Muscle of leg (tissue), 11 donors: ENCODE measurements around the gene LSM4. TPM values are rescaled to one million over a fixed set of nuclear protein-coding genes. Genes with fewer than 3 reads are reported as not detected.

Experiments used
- DNase-seq: peaks from one replicate; pipeline ENCODE4 v3.0.0; 2013
- H3K27ac ChIP-seq: one replicate; pipeline ENCODE4 v1.5.1; 2013; ENCODE audit warnings: mild to moderate bottlenecking, low read length, control low read depth
- H3K27me3 ChIP-seq: one replicate; pipeline ENCODE4 v1.6.1; 2013; ENCODE audit warnings: low read length; ENCODE audit not compliant: control insufficient read depth, insufficient read depth
- H3K36me3 ChIP-seq: one replicate; pipeline ENCODE4 v1.6.1; 2013; ENCODE audit warnings: low read length; ENCODE audit not compliant: control insufficient read depth, insufficient read depth
- H3K4me1 ChIP-seq: one replicate; pipeline ENCODE4 v1.6.1; 2013; ENCODE audit warnings: low read length; ENCODE audit not compliant: control insufficient read depth, insufficient read depth
- H3K4me3 ChIP-seq: one replicate; pipeline ENCODE4 v1.5.1; 2013; ENCODE audit warnings: low read length, control low read depth
- H3K9me3 ChIP-seq: replicated peaks from 2 replicates; pipeline ENCODE4 v1.6.1; 2013; ENCODE audit warnings: low read depth, low read length; ENCODE audit not compliant: control insufficient read depth
- WGBS: methylation state at CpG from one replicate; pipeline ENCODE4 v1.1.5; 2013; ENCODE audit warnings: missing lambda C conversion rate; ENCODE audit not compliant: insufficient coverage; 5-methylcytosine and 5-hydroxymethylcytosine counted together
- polyA plus RNA-seq, 8 donors: library from polyadenylated mRNA; unstranded; fragments of 120-200 nt; gene quantifications; one replicate each; pipeline versions ENCODE4 v1.2.1 to v1.2.3, GENCODE V29; 2013; ENCODE audit warnings: inconsistent platforms in 1 of 8, low replicate concordance in 1 of 8; ENCODE audit not compliant: insufficient read length in 8 of 8, insufficient read depth in 1 of 8
- total RNA-seq: library from RNA; stranded (reverse); fragments of 120-200 nt; gene quantifications from one replicate; pipeline ENCODE4 v1.2.4, GENCODE V29; 2013

The LSM4 gene
- total and polyA plus RNA-seq, 9 donors: 85.2 to 129 (median 93.2) TPM

- Histone ChIP-seq H3K27ac (peak overlapping the region; percentile 51), H3K27me3 (no peaks in the 10 kb centered on the region), H3K9me3 (no peaks in the 10 kb centered on the region), H3K4me1 (peaks cover 51% of the 10 kb centered on the region), H3K4me3 (no peak overlapping the region), H3K36me3 (peaks cover 54% of the 10 kb centered on the region)
- 90% methylated on average over 17 of the region's 26 CpGs for WGBS
- DNase-seq: peak; percentile 14
Observed at GRCh38 chr19:18306209-18306887, 16.5 kb downstream of the LSM4 start.

- no peaks in the 10 kb centered on the region for H3K27me3 ChIP-seq
- H3K36me3 ChIP-seq: peaks cover 38% of the 10 kb centered on the region
- H3K27ac ChIP-seq: peak overlapping the region; percentile 99
- H3K9me3 ChIP-seq: no peaks in the 10 kb centered on the region
- H3K4me1 ChIP-seq: peaks cover 52% of the 10 kb centered on the region
- DNase-seq: peak; percentile 93
- WGBS: under 1% methylated on average over 27 of the region's 29 CpGs
- H3K4me3 ChIP-seq: peak overlapping the region; percentile 44
Observed at GRCh38 chr19:18304458-18305310, 18.2 kb downstream of the LSM4 start.

- H3K27ac ChIP-seq: peak overlapping the region; percentile 99
- peak overlapping the region; percentile 44 for H3K4me3 ChIP-seq
- H3K27me3 ChIP-seq: no peaks in the 10 kb centered on the region
- 7% methylated on average over 2 of the region's 2 CpGs for WGBS
- H3K36me3 ChIP-seq: peaks cover 32% of the 10 kb centered on the region
- no peak for DNase-seq
- no peaks in the 10 kb centered on the region for H3K9me3 ChIP-seq
- peaks cover 52% of the 10 kb centered on the region for H3K4me1 ChIP-seq
Observed at GRCh38 chr19:18304208-18304457, 18.7 kb downstream of the LSM4 start.

GRCh38 chr19:18301718-18302111, 21.2 kb downstream of the LSM4 start:
- Histone ChIP-seq H3K27ac (no peak overlapping the region), H3K4me1 (peaks cover 51% of the 10 kb centered on the region), H3K4me3 (no peak overlapping the region), H3K36me3 (peaks cover 8% of the 10 kb centered on the region), H3K27me3 (no peaks in the 10 kb centered on the region), H3K9me3 (no peaks in the 10 kb centered on the region)
- peak; percentile 5 for DNase-seq
- 75% methylated on average over 3 of the region's 4 CpGs for WGBS

- Histone ChIP-seq H3K27ac (peak overlapping the region; percentile 65), H3K36me3 (peaks cover 3% of the 10 kb centered on the region), H3K4me3 (no peak overlapping the region), H3K27me3 (no peaks in the 10 kb centered on the region), H3K4me1 (peaks cover 45% of the 10 kb centered on the region), H3K9me3 (no peaks in the 10 kb centered on the region)
- 42% methylated on average over 13 of the region's 18 CpGs for WGBS
- DNase-seq: peak; percentile 81
Observed at GRCh38 chr19:18300930-18301717, 21.8 kb downstream of the LSM4 start.

GRCh38 chr19:18299654-18300053, 23.2 kb downstream of the LSM4 start:
- Histone ChIP-seq H3K36me3 (no peaks in the 10 kb centered on the region), H3K27me3 (no peaks in the 10 kb centered on the region), H3K4me3 (no peak overlapping the region), H3K9me3 (no peaks in the 10 kb centered on the region), H3K27ac (no peak overlapping the region), H3K4me1 (peaks cover 32% of the 10 kb centered on the region)
- no CpG with 5 or more reads among the region's 9 CpGs for WGBS
- no peak for DNase-seq

- H3K4me3 ChIP-seq: no peak overlapping the region
- no peaks in the 10 kb centered on the region for H3K9me3 ChIP-seq
- WGBS: 69% methylated on average over 3 of the region's 6 CpGs
- H3K27ac ChIP-seq: no peak overlapping the region
- DNase-seq: no peak
- H3K4me1 ChIP-seq: peaks cover 22% of the 10 kb centered on the region
- H3K27me3 ChIP-seq: no peaks in the 10 kb centered on the region
- no peaks in the 10 kb centered on the region for H3K36me3 ChIP-seq
Observed at GRCh38 chr19:18298601-18299000, 24.3 kb downstream of the LSM4 start.

GRCh38 chr19:18297308-18297707, 25.6 kb downstream of the LSM4 start:
- H3K27me3 ChIP-seq: no peaks in the 10 kb centered on the region
- WGBS: 8% methylated on average over 2 of the region's 4 CpGs

GRCh38 chr19:18295034-18295451, 27.8 kb downstream of the LSM4 start:
- no peaks in the 10 kb centered on the region for H3K27me3 ChIP-seq
- 98% methylated on average over 4 of the region's 4 CpGs for WGBS
- no peak overlapping the region for H3K27ac ChIP-seq
- no peaks in the 10 kb centered on the region for H3K36me3 ChIP-seq
- no peak overlapping the region for H3K4me3 ChIP-seq
- no peak for DNase-seq
- H3K9me3 ChIP-seq: no peaks in the 10 kb centered on the region
- H3K4me1 ChIP-seq: peaks cover 30% of the 10 kb centered on the region

More at GRCh38 chr19:18297308-18297707, 25.6 kb downstream of the LSM4 start:
- DNase-seq: no peak
- no peaks in the 10 kb centered on the region for H3K9me3 ChIP-seq
- no peaks in the 10 kb centered on the region for H3K36me3 ChIP-seq
- peaks cover 25% of the 10 kb centered on the region for H3K4me1 ChIP-seq
- H3K27ac ChIP-seq: no peak overlapping the region
- no peak overlapping the region for H3K4me3 ChIP-seq

GRCh38 chr19:18294467-18294864, 28.4 kb downstream of the LSM4 start:
- WGBS: 61% methylated on average over 4 of the region's 9 CpGs
- H3K4me1 ChIP-seq: peaks cover 32% of the 10 kb centered on the region
- no peaks in the 10 kb centered on the region for H3K27me3 ChIP-seq
- H3K27ac ChIP-seq: no peak overlapping the region
- H3K36me3 ChIP-seq: no peaks in the 10 kb centered on the region
- H3K4me3 ChIP-seq: no peak overlapping the region
- no peak for DNase-seq
- no peaks in the 10 kb centered on the region for H3K9me3 ChIP-seq
